Measurements from ENCODE around the gene CYB561D1. TPM values are rescaled to one million over a fixed set of nuclear protein-coding genes. Genes with fewer than 3 reads are reported as not detected.

Gene CYB561D1
- total RNA-seq, 1 donor from 2014 or later, result 26.8 TPM

DNA sequence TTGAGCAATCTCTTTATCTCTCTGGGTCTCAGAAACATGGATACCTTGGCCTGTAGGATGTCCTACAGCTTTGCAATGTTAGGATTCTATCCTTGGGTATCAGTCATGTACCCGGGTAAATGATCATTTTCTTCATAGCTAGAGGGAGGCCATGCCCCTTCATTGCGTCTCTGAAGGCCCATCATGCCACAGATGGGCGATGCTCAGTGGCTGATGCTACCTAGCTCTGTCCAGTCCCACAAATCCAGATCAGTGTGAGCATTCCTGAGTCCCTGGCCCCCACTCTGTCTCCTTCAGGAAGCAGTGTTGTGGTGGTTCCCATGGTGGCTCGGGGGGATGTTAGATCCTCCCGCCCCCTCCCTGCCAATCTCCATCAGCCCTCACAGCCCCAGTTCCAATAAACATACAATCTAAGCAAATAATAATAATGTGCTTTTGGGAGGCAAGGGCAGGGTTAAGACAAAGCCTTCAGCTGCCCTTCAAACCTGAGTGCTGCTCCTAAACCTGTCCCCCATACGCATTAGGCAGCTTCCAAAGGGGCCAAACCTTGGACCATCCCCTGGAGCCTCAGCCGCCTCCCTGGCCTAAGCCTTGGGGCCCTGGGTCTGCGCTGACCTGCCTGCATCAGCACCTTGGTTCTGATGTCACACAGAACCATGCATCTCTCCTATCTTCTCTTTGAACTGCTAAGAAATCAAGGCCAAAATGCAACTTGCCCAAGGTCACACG, 45.1 kb downstream of the CYB561D1 start:
- intact Hi-C loops (cut with DNase I), result no loop called here
- DNase-seq (ENCODE audit: low spot score in 2 of 2), result no peak
- TF ChIP-seq CTCF (IDR thresholded peaks at IDR 0.05), result no peak

DNA sequence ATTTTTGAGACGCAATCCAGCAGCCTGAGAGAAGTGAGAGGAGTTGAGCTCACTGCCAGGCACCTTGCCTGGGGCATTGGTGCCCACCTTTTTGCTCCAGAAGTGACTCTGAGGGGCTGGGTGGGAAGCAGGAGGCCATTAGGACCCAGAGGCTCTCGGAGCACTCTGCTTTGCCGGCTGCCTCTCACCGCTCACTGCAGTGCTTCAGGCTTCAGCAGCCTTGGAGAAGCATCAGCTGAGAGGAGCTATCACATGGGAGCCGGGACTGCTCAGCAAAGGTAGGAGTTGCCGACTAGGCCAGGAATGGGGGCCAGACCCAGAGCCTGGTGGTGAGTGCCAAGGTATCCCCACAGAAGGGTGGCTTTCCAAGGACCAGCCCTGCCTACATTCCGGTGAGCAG, 45.8 kb downstream of the CYB561D1 start, which contains the start of gene GPR61:
GPR61 (plus strand) TSS at position 197 of the 400 bp plus-strand sequence. CDS start 3,151 bp downstream, outside the sequence.
- Histone ChIP-seq H3K27ac (no peak within 1 kb of the TSS), H3K9me3 (no peaks in the 10 kb centered on the region), H3K4me1 (no peaks in the 10 kb centered on the region), H3K4me3 (no peak within 1 kb of the TSS), H3K27me3 (no peaks in the 10 kb centered on the region), H3K36me3 (no peaks in the 10 kb centered on the region)
- no peak for TF ChIP-seq CTCF (IDR thresholded peaks at IDR 0.05)
- no peak for DNase-seq (ENCODE audit: low spot score in 2 of 2)
- intact Hi-C loops (cut with DNase I), result no loop called here

More for the DNA sequence above, 45.1 kb downstream of the CYB561D1 start:
- Histone ChIP-seq H3K9me3 (no peaks in the 10 kb centered on the region), H3K36me3 (no peaks in the 10 kb centered on the region), H3K27ac (no peak overlapping the region), H3K27me3 (no peaks in the 10 kb centered on the region), H3K4me1 (no peaks in the 10 kb centered on the region), H3K4me3 (no peak overlapping the region)

- H3K27me3 ChIP-seq, result no peaks in the 10 kb centered on the region
- no peaks in the 10 kb centered on the region for H3K4me1 ChIP-seq
- no peak overlapping the region for H3K27ac ChIP-seq
- no peak for TF ChIP-seq CTCF (IDR thresholded peaks at IDR 0.05)
- DNase-seq (ENCODE audit: low spot score in 2 of 2), result no peak
- intact Hi-C loops (cut with DNase I), result no loop called here
- no peaks in the 10 kb centered on the region for H3K36me3 ChIP-seq
- H3K9me3 ChIP-seq, result no peaks in the 10 kb centered on the region
- no peak overlapping the region for H3K4me3 ChIP-seq
Observed at GRCh38 chr1:109541102-109541501, 47.2 kb downstream of the CYB561D1 start.

DNA sequence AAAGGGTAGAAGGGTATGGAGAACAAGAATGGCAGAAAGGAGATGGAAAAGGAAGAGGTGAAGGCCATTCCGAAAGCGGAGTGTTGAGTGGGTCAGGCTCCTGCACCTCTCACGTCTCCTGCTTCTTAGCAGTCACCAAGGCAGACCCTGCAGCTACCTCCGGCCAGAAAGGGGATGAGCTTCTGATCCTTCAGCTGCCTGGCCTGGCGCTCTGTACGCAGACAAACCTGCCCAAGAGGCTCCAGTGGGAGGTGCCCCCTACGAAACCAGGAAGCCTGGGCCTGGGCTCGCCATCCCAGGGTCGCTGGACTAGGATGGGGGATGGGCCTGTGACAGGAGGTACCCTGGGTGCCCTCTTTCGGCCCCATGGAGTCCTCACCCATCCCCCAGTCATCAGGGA, 48.8 kb downstream of the CYB561D1 start:
- TF ChIP-seq CTCF (IDR thresholded peaks at IDR 0.05), result no peak
- DNase-seq (ENCODE audit: low spot score in 2 of 2), result no peak
- no peaks in the 10 kb centered on the region for H3K27me3 ChIP-seq
- no peaks in the 10 kb centered on the region for H3K36me3 ChIP-seq
- intact Hi-C loops (cut with DNase I), result no loop called here
- no peak overlapping the region for H3K4me3 ChIP-seq
- peaks cover 0 to 9% of the 10 kb centered on the region in 2 donors for H3K4me1 ChIP-seq
- H3K27ac ChIP-seq, result no peak overlapping the region
- no peaks in the 10 kb centered on the region for H3K9me3 ChIP-seq

DNA sequence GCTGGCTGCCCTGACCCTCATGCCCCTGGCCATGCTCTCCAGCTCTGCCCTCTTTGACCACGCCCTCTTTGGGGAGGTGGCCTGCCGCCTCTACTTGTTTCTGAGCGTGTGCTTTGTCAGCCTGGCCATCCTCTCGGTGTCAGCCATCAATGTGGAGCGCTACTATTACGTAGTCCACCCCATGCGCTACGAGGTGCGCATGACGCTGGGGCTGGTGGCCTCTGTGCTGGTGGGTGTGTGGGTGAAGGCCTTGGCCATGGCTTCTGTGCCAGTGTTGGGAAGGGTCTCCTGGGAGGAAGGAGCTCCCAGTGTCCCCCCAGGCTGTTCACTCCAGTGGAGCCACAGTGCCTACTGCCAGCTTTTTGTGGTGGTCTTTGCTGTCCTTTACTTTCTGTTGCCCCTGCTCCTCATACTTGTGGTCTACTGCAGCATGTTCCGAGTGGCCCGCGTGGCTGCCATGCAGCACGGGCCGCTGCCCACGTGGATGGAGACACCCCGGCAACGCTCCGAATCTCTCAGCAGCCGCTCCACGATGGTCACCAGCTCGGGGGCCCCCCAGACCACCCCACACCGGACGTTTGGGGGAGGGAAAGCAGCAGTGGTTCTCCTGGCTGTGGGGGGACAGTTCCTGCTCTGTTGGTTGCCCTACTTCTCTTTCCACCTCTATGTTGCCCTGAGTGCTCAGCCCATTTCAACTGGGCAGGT, 49.5 kb downstream of the CYB561D1 start:
- Histone ChIP-seq H3K36me3 (no peaks in the 10 kb centered on the region), H3K4me1 (peaks cover 0 to 9% of the 10 kb centered on the region in 2 donors), H3K27ac (no peak overlapping the region), H3K9me3 (no peaks in the 10 kb centered on the region), H3K27me3 (no peaks in the 10 kb centered on the region), H3K4me3 (no peak overlapping the region)
- no peak for TF ChIP-seq CTCF (IDR thresholded peaks at IDR 0.05)
- DNase-seq (ENCODE audit: low spot score in 2 of 2), result no peak
- intact Hi-C loops (cut with DNase I), result no loop called here

Measured in ascending aorta (tissue), 2 donors.